ENCODE results near the gene CACNA1C. TPM values are rescaled to one million over a fixed set of nuclear protein-coding genes. Genes with fewer than 3 reads are reported as not detected.

The CACNA1C gene
- total RNA-seq, 1 experiment from 2014 or later, result not detected

GRCh38 chr12:2284857-2285256 is 232.1 kb downstream of the CACNA1C start:
- no peak overlapping the region for H3K4me3 ChIP-seq
- no peaks in the 10 kb centered on the region for H3K9me3 ChIP-seq (ENCODE audit: insufficient read depth, low read depth)
- H3F3A ChIP-seq (ENCODE audit: insufficient read depth, low read depth), result no peaks in the 10 kb centered on the region
- intact Hi-C loops (cut with micrococcal nuclease; ENCODE audit: unreplicated experiment), result no loop called here
- DNase-seq, result peak in 1 of 2 experiments; percentile 19
- ChIA-PET POLR2A (ENCODE audit: unreplicated experiment) (no interaction called here), CTCF (no interaction called here)
- H3K27me3 ChIP-seq (ENCODE audit: insufficient read depth, low read depth), result peaks cover 99% of the 10 kb centered on the region
- no peak overlapping the region for H3K4me2 ChIP-seq
- H2AFZ ChIP-seq, result no peak overlapping the region
- no peak for TF ChIP-seq EZH2 (IDR thresholded peaks at IDR 0.05; ENCODE audit: low read depth)
- TF ChIP-seq, protein P1, sequence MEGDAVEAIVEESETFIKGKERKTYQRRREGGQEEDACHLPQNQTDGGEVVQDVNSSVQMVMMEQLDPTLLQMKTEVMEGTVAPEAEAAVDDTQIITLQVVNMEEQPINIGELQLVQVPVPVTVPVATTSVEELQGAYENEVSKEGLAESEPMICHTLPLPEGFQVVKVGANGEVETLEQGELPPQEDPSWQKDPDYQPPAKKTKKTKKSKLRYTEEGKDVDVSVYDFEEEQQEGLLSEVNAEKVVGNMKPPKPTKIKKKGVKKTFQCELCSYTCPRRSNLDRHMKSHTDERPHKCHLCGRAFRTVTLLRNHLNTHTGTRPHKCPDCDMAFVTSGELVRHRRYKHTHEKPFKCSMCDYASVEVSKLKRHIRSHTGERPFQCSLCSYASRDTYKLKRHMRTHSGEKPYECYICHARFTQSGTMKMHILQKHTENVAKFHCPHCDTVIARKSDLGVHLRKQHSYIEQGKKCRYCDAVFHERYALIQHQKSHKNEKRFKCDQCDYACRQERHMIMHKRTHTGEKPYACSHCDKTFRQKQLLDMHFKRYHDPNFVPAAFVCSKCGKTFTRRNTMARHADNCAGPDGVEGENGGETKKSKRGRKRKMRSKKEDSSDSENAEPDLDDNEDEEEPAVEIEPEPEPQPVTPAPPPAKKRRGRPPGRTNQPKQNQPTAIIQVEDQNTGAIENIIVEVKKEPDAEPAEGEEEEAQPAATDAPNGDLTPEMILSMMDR (conservative IDR thresholded peaks at IDR 0.05), result peak; percentile 53
- no peaks in the 10 kb centered on the region for H3K79me2 ChIP-seq (ENCODE audit: low read depth)
- H3K27ac ChIP-seq, result no peak overlapping the region
- no peaks in the 10 kb centered on the region for H3K36me3 ChIP-seq (ENCODE audit: low read depth)
- BruUV-seq (replicated peaks), result no TSS peak
- no peaks in the 10 kb centered on the region for H3K9me2 ChIP-seq (ENCODE audit: insufficient read depth)
- no peaks in the 10 kb centered on the region for H3K4me1 ChIP-seq (replicated peaks; ENCODE audit: insufficient read depth)
- no peaks in the 10 kb centered on the region for H4K20me1 ChIP-seq (ENCODE audit: insufficient read depth)

- intact Hi-C loops (cut with micrococcal nuclease; ENCODE audit: unreplicated experiment), result no loop called here
- POLR2A ChIA-PET (ENCODE audit: unreplicated experiment), result no interaction called here
- BruUV-seq (replicated peaks), result no TSS peak
- H3K79me2 ChIP-seq (ENCODE audit: low read depth), result no peaks in the 10 kb centered on the region
- no peaks in the 10 kb centered on the region for H3F3A ChIP-seq (ENCODE audit: insufficient read depth, low read depth)
- H3K4me2 ChIP-seq, result no peak overlapping the region
- TF ChIP-seq, protein P1 (conservative IDR thresholded peaks at IDR 0.05), result no peak
- TF ChIP-seq EZH2 (IDR thresholded peaks at IDR 0.05; ENCODE audit: low read depth), result no peak
- H3K27me3 ChIP-seq (ENCODE audit: insufficient read depth, low read depth), result peaks cover 100% of the 10 kb centered on the region
- H4K20me1 ChIP-seq (ENCODE audit: insufficient read depth), result no peaks in the 10 kb centered on the region
- H3K9me2 ChIP-seq (ENCODE audit: insufficient read depth), result no peaks in the 10 kb centered on the region
- H3K27ac ChIP-seq, result no peak overlapping the region
- H3K4me1 ChIP-seq (replicated peaks; ENCODE audit: insufficient read depth), result no peaks in the 10 kb centered on the region
- H3K36me3 ChIP-seq (ENCODE audit: low read depth), result no peaks in the 10 kb centered on the region
- DNase-seq, result no peak
- CTCF ChIA-PET, result no interaction called here
- no peak overlapping the region for H2AFZ ChIP-seq
- H3K4me3 ChIP-seq, result no peak overlapping the region
- H3K9me3 ChIP-seq (ENCODE audit: insufficient read depth, low read depth), result no peaks in the 10 kb centered on the region
Measured at GRCh38 chr12:2285462-2285861, 232.7 kb downstream of the CACNA1C start.

DNA sequence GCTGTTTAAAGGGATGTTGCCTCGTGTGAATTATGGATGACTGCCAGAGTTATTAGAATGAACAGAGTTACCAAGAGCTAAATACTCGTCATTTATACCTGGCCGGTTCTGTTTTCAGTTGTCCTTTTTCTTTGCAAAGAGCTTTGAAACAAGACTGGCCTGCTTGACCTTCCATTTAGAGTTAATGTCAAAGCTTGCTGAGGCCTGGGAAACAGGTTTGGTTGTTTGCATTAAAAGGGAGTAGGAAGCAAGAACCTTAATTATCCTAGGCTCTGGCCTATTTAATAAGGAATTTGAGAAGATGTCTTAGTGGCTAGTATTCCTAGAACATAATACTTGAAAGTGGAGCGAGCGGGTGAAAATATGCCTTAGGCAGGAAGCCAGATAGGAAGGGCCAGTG is 233.3 kb downstream of the CACNA1C start:
- DNase-seq, result no peak
- H4K20me1 ChIP-seq (ENCODE audit: insufficient read depth), result no peaks in the 10 kb centered on the region
- no peak overlapping the region for H3K4me3 ChIP-seq
- peaks cover 98% of the 10 kb centered on the region for H3K27me3 ChIP-seq (ENCODE audit: insufficient read depth, low read depth)
- TF ChIP-seq, protein P1 (conservative IDR thresholded peaks at IDR 0.05), result no peak
- no peak for TF ChIP-seq EZH2 (IDR thresholded peaks at IDR 0.05; ENCODE audit: low read depth)
- CTCF ChIA-PET, result no interaction called here
- H3K4me1 ChIP-seq (replicated peaks; ENCODE audit: insufficient read depth), result no peaks in the 10 kb centered on the region
- no peak overlapping the region for H3K4me2 ChIP-seq
- no peaks in the 10 kb centered on the region for H3K9me2 ChIP-seq (ENCODE audit: insufficient read depth)
- H3K79me2 ChIP-seq (ENCODE audit: low read depth), result no peaks in the 10 kb centered on the region
- H3K9me3 ChIP-seq (ENCODE audit: insufficient read depth, low read depth), result no peaks in the 10 kb centered on the region
- no peak overlapping the region for H3K27ac ChIP-seq
- POLR2A ChIA-PET (ENCODE audit: unreplicated experiment), result no interaction called here
- no peak overlapping the region for H2AFZ ChIP-seq
- intact Hi-C loops (cut with micrococcal nuclease; ENCODE audit: unreplicated experiment), result no loop called here
- no peaks in the 10 kb centered on the region for H3F3A ChIP-seq (ENCODE audit: insufficient read depth, low read depth)
- BruUV-seq (replicated peaks), result no TSS peak
- no peaks in the 10 kb centered on the region for H3K36me3 ChIP-seq (ENCODE audit: low read depth)

Measured in PC-9 (cell line).